Stomach smooth muscle (tissue), 2 donors: Measurements from ENCODE around the gene NKD2.
"Not testable (repeated sequence)": the region's sequence is repeated elsewhere in the genome, so short reads cannot be mapped to it uniquely, and the experiment has no call there.

Experiments used
- H3K27ac ChIP-seq: one replicate; pipeline ENCODE4 v1.7.0; 2013; ENCODE audit warnings: mild to moderate bottlenecking, low read length, inconsistent platforms
- H3K27me3 ChIP-seq, 2 donors: one replicate each; pipeline ENCODE4 v1.7.0; 2013; ENCODE audit warnings: low read length in 2 of 2; ENCODE audit not compliant: insufficient read depth in 2 of 2, control insufficient read depth in 1 of 2
- H3K36me3 ChIP-seq, 2 donors: one replicate each; pipeline ENCODE4 v1.7.0; 2013; ENCODE audit warnings: low read length in 2 of 2; ENCODE audit not compliant: control insufficient read depth in 2 of 2, insufficient read depth in 2 of 2
- H3K4me1 ChIP-seq: one replicate; pipeline ENCODE4 v1.7.0; 2013; ENCODE audit warnings: low read length; ENCODE audit not compliant: control insufficient read depth, insufficient read depth
- H3K4me3 ChIP-seq, 2 donors: one replicate each; pipeline ENCODE4 v1.7.0; 2013; ENCODE audit warnings: low read length in 2 of 2
- H3K9ac ChIP-seq, 2 donors: one replicate each; pipeline ENCODE4 v1.7.0; 2013; ENCODE audit warnings: low read length in 2 of 2, mild to moderate bottlenecking in 1 of 2
- H3K9me3 ChIP-seq, 2 donors: one replicate each; pipeline ENCODE4 v1.7.0; 2013; ENCODE audit warnings: low read length in 2 of 2; ENCODE audit not compliant: control insufficient read depth in 2 of 2
- donor health status: healthy.
- donor health status: Pancreatic carcinoma.

Gene NKD2

GRCh38 chr5:1020452-1020961 is 11.9 kb downstream of the NKD2 start:
- no peaks in the 10 kb centered on the region for H3K9me3 ChIP-seq
- H3K27me3 ChIP-seq, result no peaks in the 10 kb centered on the region
- H3K27ac ChIP-seq, result no peak overlapping the region
- no peaks in the 10 kb centered on the region for H3K36me3 ChIP-seq
- H3K4me1 ChIP-seq, result no peaks in the 10 kb centered on the region
- no peak overlapping the region for H3K9ac ChIP-seq
- no peak overlapping the region for H3K4me3 ChIP-seq

- Histone ChIP-seq H3K4me1 (no peaks in the 10 kb centered on the region), H3K4me3 (no peak overlapping the region), H3K9me3 (no peaks in the 10 kb centered on the region), H3K27me3 (no peaks in the 10 kb centered on the region), H3K27ac (no peak overlapping the region), H3K36me3 (no peaks in the 10 kb centered on the region), H3K9ac (no peak overlapping the region)
Observed at GRCh38 chr5:1021136-1021968, 12.8 kb downstream of the NKD2 start.

- H3K4me3 ChIP-seq, H3K4me1 ChIP-seq, H3K27me3 ChIP-seq, H3K36me3 ChIP-seq, H3K9me3 ChIP-seq, H3K9ac ChIP-seq, H3K27ac ChIP-seq: not testable (repeated sequence)
Observed at GRCh38 chr5:1021969-1022336, 13.4 kb downstream of the NKD2 start.

- peaks cover 2 to 7% of the 10 kb centered on the region in 2 donors for H3K27me3 ChIP-seq
- no peaks in the 10 kb centered on the region for H3K9me3 ChIP-seq
- no peak overlapping the region for H3K4me3 ChIP-seq
- no peaks in the 10 kb centered on the region for H3K36me3 ChIP-seq
- no peak overlapping the region for H3K9ac ChIP-seq
- H3K4me1 ChIP-seq, result no peaks in the 10 kb centered on the region
- no peak overlapping the region for H3K27ac ChIP-seq
Observed at GRCh38 chr5:1026700-1027621, 18.4 kb downstream of the NKD2 start.

GRCh38 chr5:1027631-1028441 is 19.2 kb downstream of the NKD2 start:
- Histone ChIP-seq H3K4me3 (no peak overlapping the region), H3K9ac (no peak overlapping the region), H3K9me3 (no peaks in the 10 kb centered on the region), H3K4me1 (no peaks in the 10 kb centered on the region), H3K27me3 (peaks cover 2 to 7% of the 10 kb centered on the region in 2 donors), H3K36me3 (no peaks in the 10 kb centered on the region), H3K27ac (no peak overlapping the region)

- H3K9ac ChIP-seq, result no peak overlapping the region
- H3K4me3 ChIP-seq, result no peak overlapping the region
- H3K4me1 ChIP-seq, result no peaks in the 10 kb centered on the region
- H3K27me3 ChIP-seq, result peaks cover 2 to 7% of the 10 kb centered on the region in 2 donors
- H3K27ac ChIP-seq, result no peak overlapping the region
- no peaks in the 10 kb centered on the region for H3K9me3 ChIP-seq
- H3K36me3 ChIP-seq, result no peaks in the 10 kb centered on the region
Observed at GRCh38 chr5:1028481-1029281, 20.1 kb downstream of the NKD2 start.

GRCh38 chr5:1029282-1029944 is 20.8 kb downstream of the NKD2 start:
- H3K9ac ChIP-seq, result no peak overlapping the region
- no peaks in the 10 kb centered on the region for H3K36me3 ChIP-seq
- peaks cover 2 to 7% of the 10 kb centered on the region in 2 donors for H3K27me3 ChIP-seq
- no peak overlapping the region for H3K27ac ChIP-seq
- no peaks in the 10 kb centered on the region for H3K4me1 ChIP-seq
- H3K9me3 ChIP-seq, result no peaks in the 10 kb centered on the region
- H3K4me3 ChIP-seq, result no peak overlapping the region

GRCh38 chr5:1029945-1030625 is 21.5 kb downstream of the NKD2 start:
- Histone ChIP-seq H3K4me1 (no peaks in the 10 kb centered on the region), H3K4me3 (no peak overlapping the region), H3K27ac (no peak overlapping the region), H3K9ac (no peak overlapping the region), H3K36me3 (no peaks in the 10 kb centered on the region), H3K27me3 (peaks cover 2 to 7% of the 10 kb centered on the region in 2 donors), H3K9me3 (no peaks in the 10 kb centered on the region)

GRCh38 chr5:1030801-1031271 is 22.2 kb downstream of the NKD2 start:
- Histone ChIP-seq H3K36me3 (no peaks in the 10 kb centered on the region), H3K27ac (no peak overlapping the region), H3K4me3 (no peak overlapping the region), H3K9me3 (no peaks in the 10 kb centered on the region), H3K4me1 (no peaks in the 10 kb centered on the region), H3K27me3 (peaks cover 2 to 7% of the 10 kb centered on the region in 2 donors), H3K9ac (no peak overlapping the region)
